Endodermal cell (in vitro differentiated cells): ENCODE data around the gene UBE2G2. TPM values are rescaled to one million over a fixed set of nuclear protein-coding genes. Genes with fewer than 3 reads are reported as not detected.

Source experiments
- DNase-seq: peaks from one replicate; pipeline ENCODE4 v3.0.0-alpha.2; 2017
- H3K27ac ChIP-seq: 2 replicates; pipeline ENCODE4 v1.5.1; 2013; ENCODE audit warnings: mild to moderate bottlenecking, low read depth, low read length, moderate library complexity
- H3K27me3 ChIP-seq: 2 replicates; pipeline ENCODE4 v1.6.1; 2013; ENCODE audit warnings: mild to moderate bottlenecking, low read length, moderate library complexity; ENCODE audit not compliant: insufficient read depth, control insufficient read depth, poor library complexity, severe bottlenecking
- H3K36me3 ChIP-seq: 2 replicates; pipeline ENCODE4 v1.7.0; 2013; ENCODE audit warnings: mild to moderate bottlenecking, low read length, moderate library complexity; ENCODE audit not compliant: control insufficient read depth, insufficient read depth
- H3K4me1 ChIP-seq: one replicate; pipeline ENCODE4 v1.7.0; 2013; ENCODE audit warnings: low read length; ENCODE audit not compliant: control insufficient read depth, insufficient read depth
- H3K4me3 ChIP-seq: 2 replicates; pipeline ENCODE4 v1.5.1; 2013; ENCODE audit warnings: mild to moderate bottlenecking, low read length, moderate library complexity
- H3K9ac ChIP-seq: 2 replicates; pipeline ENCODE4 v1.6.1; 2013; ENCODE audit warnings: mild to moderate bottlenecking, low read length, moderate library complexity; ENCODE audit not compliant: poor library complexity, severe bottlenecking; ENCODE audit errors: extremely low read depth
- H3K9me3 ChIP-seq: 2 replicates; pipeline ENCODE4 v1.6.1; 2013; ENCODE audit warnings: mild to moderate bottlenecking, low read length, moderate library complexity; ENCODE audit not compliant: control insufficient read depth
- H3K27ac Mint-ChIP-seq: 2 replicates; pipeline ENCODE4 v1.8.0; 2020; ENCODE audit warnings: mixed read lengths
- H3K27me3 Mint-ChIP-seq: 2 replicates; pipeline ENCODE4 v1.8.0; 2021; ENCODE audit warnings: mild to moderate bottlenecking, mixed read lengths; ENCODE audit not compliant: insufficient read depth
- H3K36me3 Mint-ChIP-seq: 2 replicates; pipeline ENCODE4 v1.8.0; 2020; ENCODE audit warnings: low read depth, mixed read lengths
- H3K4me1 Mint-ChIP-seq: 2 replicates; pipeline ENCODE4 v1.8.0; 2020; ENCODE audit warnings: mixed read lengths
- H3K4me3 Mint-ChIP-seq: 2 replicates; pipeline ENCODE4 v1.8.0; 2020; ENCODE audit warnings: mild to moderate bottlenecking, moderate library complexity, mixed read lengths
- H3K9me3 Mint-ChIP-seq: 2 replicates; pipeline ENCODE4 v1.8.0; 2020; ENCODE audit warnings: mild to moderate bottlenecking, mixed read lengths
- WGBS, 2 experiments: methylation state at CpG; one replicate each; pipeline versions ENCODE4 v1.1.5 to v1.1.7; 2013; ENCODE audit warnings: missing lambda C conversion rate in 2 of 2, mixed read lengths in 1 of 2; ENCODE audit not compliant: insufficient coverage in 1 of 2, insufficient read length in 1 of 2; 5-methylcytosine and 5-hydroxymethylcytosine counted together
- total RNA-seq, 2 donors: library from RNA; stranded (reverse); fragmentation: NEBNext Ultra II Directional in 1 of 2; extraction: Animal tissue kit (Norgen Biotek cat#: 25700) in 1 of 2; gene quantifications; 2 replicates in 1 of 2; 3 replicates in 1 of 2; pipeline ENCODE4 v1.2.1, GENCODE V29; 2021
- TF ChIP-seq, protein P1 (sequence below): fragments of 200-600 bp; sonication (generic); conservative IDR thresholded peaks from 2 replicates; pipeline ENCODE4 v1.5.0; 2021; ENCODE audit warnings: antibody characterized with exemption, mild to moderate bottlenecking

UBE2G2 gene
- total RNA-seq, 2 donors from 2014 or later = 84.0 to 84.8 TPM

DNA sequence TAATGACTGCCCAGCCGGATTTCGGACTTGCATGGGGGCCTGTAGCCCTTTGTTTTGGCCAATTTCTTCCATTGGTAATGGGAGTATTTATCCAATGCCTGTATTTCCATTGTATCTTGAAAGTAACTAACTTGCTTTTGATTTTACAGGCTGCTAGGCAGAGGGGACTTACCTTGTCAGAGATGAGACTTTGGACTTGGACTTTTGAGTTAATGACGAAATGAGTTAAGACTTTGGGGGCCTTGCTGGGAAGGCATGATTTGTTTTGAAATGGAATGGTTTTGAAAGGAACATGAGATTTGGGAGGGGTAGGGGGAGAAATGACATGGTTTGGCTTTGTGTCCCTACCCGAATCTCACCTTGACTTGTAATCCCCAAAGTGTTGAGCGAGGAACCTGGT, 9.6 kb downstream of the UBE2G2 start:
- H3K4me1 ChIP-seq = no peaks in the 10 kb centered on the region
- TF ChIP-seq, protein P1, sequence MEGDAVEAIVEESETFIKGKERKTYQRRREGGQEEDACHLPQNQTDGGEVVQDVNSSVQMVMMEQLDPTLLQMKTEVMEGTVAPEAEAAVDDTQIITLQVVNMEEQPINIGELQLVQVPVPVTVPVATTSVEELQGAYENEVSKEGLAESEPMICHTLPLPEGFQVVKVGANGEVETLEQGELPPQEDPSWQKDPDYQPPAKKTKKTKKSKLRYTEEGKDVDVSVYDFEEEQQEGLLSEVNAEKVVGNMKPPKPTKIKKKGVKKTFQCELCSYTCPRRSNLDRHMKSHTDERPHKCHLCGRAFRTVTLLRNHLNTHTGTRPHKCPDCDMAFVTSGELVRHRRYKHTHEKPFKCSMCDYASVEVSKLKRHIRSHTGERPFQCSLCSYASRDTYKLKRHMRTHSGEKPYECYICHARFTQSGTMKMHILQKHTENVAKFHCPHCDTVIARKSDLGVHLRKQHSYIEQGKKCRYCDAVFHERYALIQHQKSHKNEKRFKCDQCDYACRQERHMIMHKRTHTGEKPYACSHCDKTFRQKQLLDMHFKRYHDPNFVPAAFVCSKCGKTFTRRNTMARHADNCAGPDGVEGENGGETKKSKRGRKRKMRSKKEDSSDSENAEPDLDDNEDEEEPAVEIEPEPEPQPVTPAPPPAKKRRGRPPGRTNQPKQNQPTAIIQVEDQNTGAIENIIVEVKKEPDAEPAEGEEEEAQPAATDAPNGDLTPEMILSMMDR = no peak
- H3K9ac ChIP-seq = no peak overlapping the region
- no peaks in the 10 kb centered on the region for H3K9me3 ChIP-seq
- H3K4me3 ChIP-seq = no peak overlapping the region
- no peak overlapping the region for H3K27ac ChIP-seq
- no peak for DNase-seq
- Mint-ChIP-seq H3K9me3 (no peaks in the 10 kb centered on the region), H3K27ac (no peak overlapping the region), H3K4me3 (no peak overlapping the region), H3K27me3 (no peaks in the 10 kb centered on the region), H3K4me1 (peaks cover 12% of the 10 kb centered on the region), H3K36me3 (peaks cover 52% of the 10 kb centered on the region)
- peaks cover 31% of the 10 kb centered on the region for H3K36me3 ChIP-seq
- 93 to 98% methylated on average over 5 of the region's 5 CpGs for WGBS, 2 experiments
- H3K27me3 ChIP-seq = no peaks in the 10 kb centered on the region

DNA sequence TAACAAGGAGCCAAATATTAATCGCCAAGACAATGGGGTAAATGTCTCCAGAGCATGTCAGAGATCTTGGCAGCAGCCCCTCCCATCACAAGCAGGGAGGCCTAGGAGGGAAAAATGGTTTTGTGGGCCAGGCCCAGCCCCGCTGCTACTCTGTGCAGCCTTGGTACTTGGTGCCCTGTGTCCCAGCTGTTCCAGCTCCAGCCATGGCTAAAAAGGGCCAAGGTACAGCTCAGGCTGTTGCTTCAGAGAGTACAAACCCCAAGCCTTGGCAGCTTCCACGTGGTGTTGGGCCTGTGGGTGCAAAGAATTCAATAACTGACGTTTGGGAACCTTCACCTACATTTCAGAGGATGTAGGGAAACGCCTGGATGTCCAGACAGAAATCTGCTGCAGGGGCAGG, 10.4 kb downstream of the UBE2G2 start:
- no peaks in the 10 kb centered on the region for H3K9me3 Mint-ChIP-seq
- H3K4me3 ChIP-seq = no peak overlapping the region
- DNase-seq = no peak
- peaks cover 29% of the 10 kb centered on the region for H3K36me3 ChIP-seq
- H3K27me3 ChIP-seq = no peaks in the 10 kb centered on the region
- WGBS, 2 experiments = 91 to 97% methylated on average over 3 to 5 of the region's 5 CpGs
- H3K36me3 Mint-ChIP-seq = peaks cover 51% of the 10 kb centered on the region
- TF ChIP-seq, protein P1 = no peak
- no peak overlapping the region for H3K4me3 Mint-ChIP-seq
- no peaks in the 10 kb centered on the region for H3K27me3 Mint-ChIP-seq
- no peak overlapping the region for H3K9ac ChIP-seq
- peaks cover 12% of the 10 kb centered on the region for H3K4me1 Mint-ChIP-seq
- no peak overlapping the region for H3K27ac ChIP-seq
- no peaks in the 10 kb centered on the region for H3K4me1 ChIP-seq
- H3K27ac Mint-ChIP-seq = peak overlapping the region; percentile 70
- H3K9me3 ChIP-seq = no peaks in the 10 kb centered on the region

DNA sequence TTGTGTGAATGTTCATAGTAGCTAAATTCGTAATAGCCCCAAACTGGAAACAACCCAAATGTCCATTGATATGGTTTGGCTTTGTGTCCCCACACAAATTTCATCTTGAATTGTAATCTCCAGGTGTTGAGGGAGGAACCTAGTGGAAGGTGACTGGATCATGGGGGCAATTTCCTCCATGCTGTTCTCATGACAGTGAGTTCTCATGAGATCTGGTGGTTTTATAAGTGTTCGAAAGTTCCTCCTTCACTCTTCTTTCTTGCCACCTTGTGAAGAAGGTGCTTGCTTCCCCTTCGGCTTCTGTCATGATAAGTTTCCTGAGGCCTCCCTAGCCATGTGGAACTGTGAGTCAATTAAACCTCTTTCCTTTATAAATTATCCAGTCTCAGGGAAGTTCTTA, 11.3 kb downstream of the UBE2G2 start:
- TF ChIP-seq, protein P1 = no peak
- H3K27me3 Mint-ChIP-seq = no peaks in the 10 kb centered on the region

More for the DNA sequence above, 11.3 kb downstream of the UBE2G2 start:
- WGBS, 2 experiments = 95 to 100% methylated on average over 1 to 3 of the region's 3 CpGs
- H3K9me3 Mint-ChIP-seq = no peaks in the 10 kb centered on the region
- H3K36me3 Mint-ChIP-seq = peaks cover 49% of the 10 kb centered on the region
- Histone ChIP-seq H3K9ac (no peak overlapping the region), H3K27me3 (no peaks in the 10 kb centered on the region), H3K27ac (no peak overlapping the region), H3K4me3 (no peak overlapping the region), H3K4me1 (no peaks in the 10 kb centered on the region), H3K36me3 (peaks cover 29% of the 10 kb centered on the region), H3K9me3 (no peaks in the 10 kb centered on the region)
- H3K4me1 Mint-ChIP-seq = peaks cover 12% of the 10 kb centered on the region
- DNase-seq = peak; percentile 5
- H3K27ac Mint-ChIP-seq = no peak overlapping the region
- no peak overlapping the region for H3K4me3 Mint-ChIP-seq
